Putamen (tissue), 1 donor: Measurements from ENCODE around the gene FHOD3.

Source experiments
- DNase-seq: peaks from one replicate; pipeline ENCODE4 v3.0.0-alpha.2; 2016; ENCODE audit warnings: low spot score

The FHOD3 gene

GRCh38 chr18:36297417-36298125 is at the start of gene FHOD3:
FHOD3 (plus strand) TSS chr18:36297713; CDS start chr18:36297836, 123 bp downstream.
- DNase-seq: peak; percentile 34

- no peak for DNase-seq
Measured at GRCh38 chr18:36249392-36249791, 48.1 kb upstream of the FHOD3 start.

- no peak for DNase-seq
Measured at GRCh38 chr18:36250827-36251226, 46.7 kb upstream of the FHOD3 start.

DNA sequence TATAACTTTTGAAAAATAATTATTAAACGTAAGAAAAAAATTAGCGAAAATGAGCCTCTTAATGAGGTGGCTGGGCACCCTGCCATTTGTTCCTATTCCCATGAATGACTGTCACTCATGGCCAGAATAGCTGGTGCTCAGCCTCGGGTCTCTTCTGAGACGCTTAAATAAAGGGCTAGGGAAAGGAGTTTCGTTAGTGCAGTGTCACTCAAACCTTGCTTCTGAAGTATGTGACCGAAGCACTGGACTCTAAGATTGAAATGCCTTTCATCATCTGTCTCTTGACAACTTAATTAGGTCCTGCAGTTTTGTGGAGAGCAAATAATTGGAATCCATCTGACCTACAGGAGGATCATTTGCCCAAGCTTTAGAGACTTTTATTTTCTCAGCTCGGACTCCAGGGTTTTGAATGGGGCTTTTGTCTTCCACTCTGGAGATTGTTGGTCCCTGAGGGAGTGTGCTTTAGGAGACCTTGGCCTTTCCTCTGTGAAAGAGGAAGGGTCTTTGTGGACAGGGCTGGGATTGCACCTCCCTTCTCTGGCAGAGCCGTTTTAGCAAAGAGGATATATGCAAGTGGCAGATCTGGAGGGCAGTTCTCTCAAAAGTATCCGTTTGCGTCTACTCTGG is 42.3 kb upstream of the FHOD3 start:
- no peak for DNase-seq

- DNase-seq: no peak
Measured at GRCh38 chr18:36256094-36256493, 41.4 kb upstream of the FHOD3 start.

- no peak for DNase-seq
Measured at GRCh38 chr18:36262971-36263370, 34.5 kb upstream of the FHOD3 start.

DNA sequence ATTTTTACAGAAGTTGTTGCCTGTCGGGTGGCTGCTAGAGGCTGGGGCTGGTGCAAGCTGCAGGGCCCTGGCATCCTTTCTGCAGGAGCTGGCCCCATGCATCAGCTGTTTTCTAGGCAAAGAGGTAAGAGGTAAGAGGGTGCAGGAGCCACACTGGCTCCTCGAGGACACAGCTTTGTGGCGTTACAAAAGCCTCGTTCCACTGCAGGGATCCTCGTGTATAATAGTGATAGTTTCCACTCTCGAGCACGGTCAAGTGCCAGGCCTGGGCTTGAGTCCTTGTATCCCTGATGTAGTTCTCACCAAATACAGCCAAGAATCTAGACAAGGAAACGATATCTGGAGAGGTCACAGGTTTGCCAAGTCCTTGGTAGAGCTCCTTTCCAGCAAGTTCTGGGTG is 33.2 kb upstream of the FHOD3 start:
- no peak for DNase-seq

DNA sequence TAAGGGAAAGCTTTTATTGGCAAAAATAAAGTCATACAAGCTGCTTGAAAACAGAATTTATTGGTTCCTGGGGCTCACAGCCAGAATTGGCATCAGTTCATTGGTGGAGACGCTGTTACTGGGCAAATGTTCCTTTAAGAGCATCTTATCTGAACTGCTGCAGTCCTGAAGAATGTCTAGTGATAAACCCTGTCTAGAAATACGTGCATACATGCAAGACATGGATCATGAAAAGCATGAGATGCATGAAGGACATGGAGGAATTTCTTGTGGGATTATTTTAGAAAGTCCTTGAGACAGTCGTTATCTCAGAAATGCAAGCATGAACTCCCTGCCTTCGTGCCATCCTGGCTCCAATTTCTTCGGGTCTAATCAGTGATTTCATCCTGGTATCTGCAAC is 32.5 kb upstream of the FHOD3 start:
- DNase-seq: no peak

DNA sequence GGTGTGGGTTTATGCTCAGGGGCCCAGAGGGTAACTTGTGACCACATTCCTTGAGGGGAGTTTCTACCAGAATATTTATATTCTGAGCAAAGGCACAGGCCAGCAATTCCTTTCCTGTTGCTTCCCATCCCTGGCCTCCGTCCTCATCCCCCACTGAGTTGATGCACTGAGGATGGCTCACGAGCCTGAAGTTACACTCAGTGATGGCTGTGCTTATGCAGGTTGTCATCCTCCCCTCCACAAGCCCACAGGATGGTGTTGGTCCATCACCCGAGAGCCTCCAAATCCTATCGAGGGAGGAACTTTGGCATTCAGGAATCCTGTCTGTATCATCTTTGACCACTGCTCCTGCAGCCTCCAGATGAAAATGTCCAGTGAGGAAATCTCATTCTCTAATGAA is 28.4 kb upstream of the FHOD3 start:
- DNase-seq: no peak

DNA sequence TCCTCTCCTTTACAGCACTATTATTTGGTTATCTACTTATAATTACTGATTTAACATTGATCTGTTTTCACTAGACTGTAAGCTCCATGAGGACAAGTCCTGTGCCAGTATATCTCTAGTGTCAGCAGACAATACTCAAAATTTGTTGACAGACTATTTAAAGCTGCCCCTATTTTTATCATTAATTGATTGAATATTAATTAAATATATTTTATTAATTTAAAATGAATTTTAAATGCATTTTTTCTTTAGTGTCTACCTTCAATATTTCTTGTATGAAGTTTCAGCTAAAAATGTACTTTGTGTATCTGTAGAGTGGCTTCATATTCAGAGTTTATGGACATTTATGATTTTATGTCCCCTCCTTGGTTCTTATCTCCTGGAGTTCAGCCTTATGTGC is 26.4 kb upstream of the FHOD3 start:
- DNase-seq: no peak

DNA sequence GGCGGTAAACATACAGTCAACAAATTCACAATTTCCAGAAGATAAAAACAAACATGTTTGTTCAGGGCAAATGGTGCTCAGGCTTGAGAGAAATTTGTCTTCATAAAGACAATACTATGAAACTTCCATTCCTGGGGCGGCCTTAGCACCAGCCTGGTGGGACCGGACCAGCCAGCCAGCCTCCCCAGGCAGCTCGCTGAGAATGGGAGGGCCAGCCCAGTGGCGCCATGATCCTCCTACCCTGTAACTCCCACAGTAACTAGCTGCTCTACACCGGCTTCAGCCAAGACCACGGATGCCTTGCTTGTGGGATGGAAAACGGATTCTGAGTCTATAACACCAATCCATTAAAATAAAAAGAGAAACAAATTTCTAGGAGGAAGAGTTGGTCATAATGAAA is 24.2 kb upstream of the FHOD3 start:
- no peak for DNase-seq

- no peak for DNase-seq
Measured at GRCh38 chr18:36274083-36274715, 23.3 kb upstream of the FHOD3 start.

DNA sequence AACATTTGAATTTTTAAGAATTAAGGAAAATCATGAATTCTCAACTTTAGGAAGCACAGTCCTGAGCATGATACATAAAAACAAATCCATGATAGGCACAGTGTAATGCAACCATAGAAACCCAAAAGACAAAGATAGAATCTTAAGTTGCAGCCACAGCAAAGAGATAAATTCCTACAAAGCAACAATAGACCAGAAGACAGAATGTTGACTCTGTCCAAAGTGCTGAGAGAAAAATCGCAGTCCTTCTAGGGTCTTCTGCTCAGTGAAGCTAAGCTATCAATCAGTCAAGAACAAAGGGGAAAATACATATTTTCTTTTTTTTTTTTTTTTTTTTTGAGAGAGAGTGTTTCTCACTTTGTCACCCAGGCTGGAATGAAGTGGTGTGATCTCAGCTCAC is 22.0 kb upstream of the FHOD3 start:
- DNase-seq: no peak

- no peak for DNase-seq
Measured at GRCh38 chr18:36279001-36279400, 18.5 kb upstream of the FHOD3 start.

GRCh38 chr18:36281936-36282335 is 15.6 kb upstream of the FHOD3 start:
- no peak for DNase-seq

- DNase-seq: no peak
Measured at GRCh38 chr18:36283448-36283847, 14.1 kb upstream of the FHOD3 start.

DNA sequence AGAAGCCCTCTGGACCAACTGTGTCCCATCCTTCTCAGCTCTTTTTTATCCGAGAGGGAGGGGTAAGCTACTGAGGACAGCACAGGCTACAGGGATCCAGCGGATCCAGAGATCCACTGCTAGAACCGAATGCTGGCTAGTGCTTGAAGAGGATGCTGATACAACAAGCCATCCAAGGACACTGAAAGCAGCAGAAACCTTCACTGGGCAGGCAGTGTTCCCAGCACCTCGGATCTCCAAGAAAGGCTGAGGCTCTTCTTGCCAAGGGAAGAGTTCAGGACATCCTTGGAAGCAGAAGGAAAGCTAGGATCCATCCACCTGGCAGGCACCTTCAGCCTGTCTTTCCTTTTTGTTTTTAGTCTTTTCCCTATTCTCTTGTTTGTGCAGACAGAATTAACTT is 13.2 kb upstream of the FHOD3 start:
- no peak for DNase-seq

GRCh38 chr18:36284671-36285295 is 12.7 kb upstream of the FHOD3 start:
- peak; percentile 59 for DNase-seq

GRCh38 chr18:36287653-36288052 is 9.9 kb upstream of the FHOD3 start:
- DNase-seq: no peak

GRCh38 chr18:36288689-36289088 is 8.8 kb upstream of the FHOD3 start:
- DNase-seq: no peak

- DNase-seq: no peak
Measured at GRCh38 chr18:36294031-36294430, 3.5 kb upstream of the FHOD3 start.

- DNase-seq: no peak
Measured at GRCh38 chr18:36295214-36295613, 2.3 kb upstream of the FHOD3 start.

GRCh38 chr18:36295880-36296301 is 1.6 kb upstream of the FHOD3 start:
- no peak for DNase-seq
